Coronary artery (tissue), 2 donors: Measurements from ENCODE around the gene PRAF2.
A peak's percentile ranks its signal among the peaks of the same experiment; 100 is the strongest.

Experiments used
- DNase-seq: peaks from one replicate; pipeline ENCODE4 v3.0.0-alpha.2; 2017; ENCODE audit warnings: low spot score
- H3K27ac ChIP-seq, 2 donors: fragments of 200-600 bp; sonication (generic); one replicate each; pipeline ENCODE4 v1.5.1; 2016 to 2019
- H3K4me3 ChIP-seq: fragments of 200-600 bp; sonication (generic); 2 replicates; pipeline ENCODE4 v1.5.1; 2016; ENCODE audit warnings: mild to moderate bottlenecking, moderate library complexity
- TF ChIP-seq, protein P1 (sequence below): fragments of 200-600 bp; sonication (generic); IDR thresholded peaks from one replicate; pipeline ENCODE4 v1.5.1; 2019; ENCODE audit warnings: antibody characterized with exemption

PRAF2 gene

GRCh38 chrX:49101629-49101984, 27.8 kb upstream of the PRAF2 start:
- TF ChIP-seq, protein P1, sequence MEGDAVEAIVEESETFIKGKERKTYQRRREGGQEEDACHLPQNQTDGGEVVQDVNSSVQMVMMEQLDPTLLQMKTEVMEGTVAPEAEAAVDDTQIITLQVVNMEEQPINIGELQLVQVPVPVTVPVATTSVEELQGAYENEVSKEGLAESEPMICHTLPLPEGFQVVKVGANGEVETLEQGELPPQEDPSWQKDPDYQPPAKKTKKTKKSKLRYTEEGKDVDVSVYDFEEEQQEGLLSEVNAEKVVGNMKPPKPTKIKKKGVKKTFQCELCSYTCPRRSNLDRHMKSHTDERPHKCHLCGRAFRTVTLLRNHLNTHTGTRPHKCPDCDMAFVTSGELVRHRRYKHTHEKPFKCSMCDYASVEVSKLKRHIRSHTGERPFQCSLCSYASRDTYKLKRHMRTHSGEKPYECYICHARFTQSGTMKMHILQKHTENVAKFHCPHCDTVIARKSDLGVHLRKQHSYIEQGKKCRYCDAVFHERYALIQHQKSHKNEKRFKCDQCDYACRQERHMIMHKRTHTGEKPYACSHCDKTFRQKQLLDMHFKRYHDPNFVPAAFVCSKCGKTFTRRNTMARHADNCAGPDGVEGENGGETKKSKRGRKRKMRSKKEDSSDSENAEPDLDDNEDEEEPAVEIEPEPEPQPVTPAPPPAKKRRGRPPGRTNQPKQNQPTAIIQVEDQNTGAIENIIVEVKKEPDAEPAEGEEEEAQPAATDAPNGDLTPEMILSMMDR = no peak
- H3K27ac ChIP-seq = peak overlapping the region in 1 of 2 donors; percentile 87
- DNase-seq = no peak
- peak overlapping the region; percentile 72 for H3K4me3 ChIP-seq

DNA sequence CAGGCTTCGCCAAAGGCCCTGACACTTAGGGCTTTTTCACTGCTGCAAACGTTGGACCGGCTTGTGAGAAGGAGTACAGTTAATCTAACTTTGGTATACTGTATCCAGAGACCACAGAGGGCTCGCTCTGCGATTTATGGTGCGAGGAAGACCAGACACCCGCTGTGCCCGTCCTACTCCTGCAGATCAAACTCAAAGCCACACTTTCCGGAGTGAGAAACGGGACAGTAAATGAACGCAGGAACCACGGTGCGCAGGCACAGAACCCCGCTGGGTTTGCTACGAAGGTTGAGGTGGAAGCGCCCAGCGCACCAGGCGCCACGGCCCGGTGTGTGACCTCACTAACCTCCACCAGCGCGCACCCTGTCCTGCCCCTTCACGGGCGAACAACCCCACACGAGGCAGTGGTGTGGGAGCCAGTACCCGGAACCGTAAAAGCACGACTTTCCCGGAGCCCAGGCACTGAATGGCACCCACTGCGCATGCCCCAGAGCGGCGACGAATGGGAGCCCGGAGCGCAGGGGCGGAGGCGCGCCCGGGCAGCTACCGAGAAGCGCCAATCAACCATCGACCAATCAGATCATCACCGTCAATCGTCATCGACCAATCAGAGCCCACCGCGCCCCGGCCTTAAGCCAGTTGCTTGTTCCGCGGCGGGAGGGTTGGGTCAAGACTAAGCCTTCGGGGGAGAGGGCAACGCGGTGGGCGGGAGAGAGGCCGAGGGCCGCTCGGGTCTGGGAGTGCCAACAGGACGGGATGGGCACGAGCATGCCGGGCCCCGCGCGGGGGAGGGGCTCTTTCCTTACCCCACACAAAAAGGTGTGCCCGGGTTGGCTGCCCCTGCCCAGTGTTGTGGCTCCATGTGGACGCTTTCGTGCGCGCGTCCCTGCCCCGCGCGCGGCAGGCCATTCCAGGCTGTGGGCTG, 27.2 kb upstream of the PRAF2 start:
- peak; percentile 95 for DNase-seq
- TF ChIP-seq, protein P1 = no peak
- Histone ChIP-seq H3K4me3 (peak overlapping the region; percentile 72), H3K27ac (peak overlapping the region in 1 of 2 donors; percentile 87)

- DNase-seq = no peak
- H3K4me3 ChIP-seq = no peak overlapping the region
- no peak overlapping the region for H3K27ac ChIP-seq
- TF ChIP-seq, protein P1 = no peak
Observed at GRCh38 chrX:49096419-49096818, 22.6 kb upstream of the PRAF2 start.

GRCh38 chrX:49089553-49089952, 15.8 kb upstream of the PRAF2 start:
- no peak overlapping the region for H3K27ac ChIP-seq
- TF ChIP-seq, protein P1 = no peak
- DNase-seq = no peak
- no peak overlapping the region for H3K4me3 ChIP-seq

DNA sequence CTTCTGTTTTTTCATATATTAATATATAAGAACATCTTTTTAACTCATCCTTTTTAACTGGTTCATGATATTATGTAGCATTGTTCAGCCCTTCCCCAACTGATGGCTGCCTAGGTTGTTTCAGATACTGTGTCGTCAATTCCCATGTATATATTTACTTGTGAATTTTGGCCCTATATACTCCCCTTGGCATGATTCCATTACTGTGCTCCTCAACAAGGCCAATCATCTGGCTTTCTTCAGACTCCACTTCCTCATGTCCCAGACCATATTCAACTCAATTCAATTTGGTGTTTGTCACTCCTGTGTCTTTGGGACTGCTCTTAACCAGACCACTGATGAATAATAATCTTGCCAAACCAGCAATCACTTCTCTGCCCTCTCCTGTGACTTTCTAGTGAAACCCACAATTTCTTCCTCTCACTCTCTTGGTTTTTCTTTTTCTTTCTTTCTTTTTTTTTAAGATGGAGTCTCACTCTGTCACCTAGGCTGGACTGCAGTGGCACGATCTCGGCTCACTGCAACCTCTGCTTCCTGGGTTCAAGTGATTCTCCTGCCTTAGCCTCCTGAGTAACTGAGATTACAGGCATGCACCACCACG, 8.6 kb upstream of the PRAF2 start:
- Histone ChIP-seq H3K4me3 (no peak overlapping the region), H3K27ac (no peak overlapping the region)
- TF ChIP-seq, protein P1 = no peak
- DNase-seq = no peak

GRCh38 chrX:49079489-49080428, 6.0 kb upstream of the PRAF2 start, which contains the start of gene WDR45:
Gene WDR45 (minus strand): TSS chrX:49079887. CDS start chrX:49078095, 1,792 bp downstream.
- peak within 1 kb of the TSS; percentile 54 to 90 for H3K27ac ChIP-seq
- peak within 1 kb of the TSS; percentile 73 for H3K4me3 ChIP-seq
- TF ChIP-seq, protein P1 = no peak
- DNase-seq = peak; percentile 84
